SK-N-MC (cell line): ENCODE data around the gene FLT3LG.

Experiments used
- EZH2 ChIP-seq: fragments of 200-600 bp; sonication (generic); IDR thresholded peaks from one replicate; pipeline ENCODE4 v1.6.1; 2017; ENCODE audit warnings: antibody characterized with exemption
- FOXP2 ChIP-seq: optimal IDR thresholded peaks from 2 replicates; pipeline ENCODE3; 2011; ENCODE audit warnings: mild to moderate bottlenecking, moderate library complexity; ENCODE audit not compliant: insufficient read depth; ENCODE audit errors: extremely low read length, control extremely low read depth
- POLR2AphosphoS5 ChIP-seq: IDR thresholded peaks from 2 replicates; pipeline ENCODE4 v1.6.1; 2012; ENCODE audit warnings: mild to moderate bottlenecking, low read depth, low read length, borderline replicate concordance

GRCh38 chr19:49491804-49492572 is 18.0 kb downstream of the FLT3LG start:
- TF ChIP-seq EZH2 = no peak
- TF ChIP-seq POLR2AphosphoS5 = no peak
- no peak for TF ChIP-seq FOXP2
